Heart left ventricle (tissue), 13 donors: ENCODE measurements around the gene SCN2B.

Experiments
- POLR2A ChIP-seq, 2 donors: fragments of 450-650 bp; IDR thresholded peaks; one replicate each; pipeline ENCODE4 v1.6.1; 2017; ENCODE audit warnings: antibody characterized with exemption in 2 of 2, mild to moderate bottlenecking in 2 of 2, moderate library complexity in 2 of 2
- TF ChIP-seq, protein P1 (sequence below), 12 donors: fragments of 200-600 bp; sonication (generic) in 4 of 12; IDR thresholded peaks; one replicate each; pipeline versions ENCODE4 v1.5.0 to v1.8.0; 2018 to 2022; ENCODE audit warnings: antibody characterized with exemption in 12 of 12, mild to moderate bottlenecking in 5 of 12
- donor health status: ischemic (EF 13 %, LVEDD 7.1; RV severe dilation, severe dysfunction).
- donor health status: DM: no; HTN: yes; CAD: no.
- donor health status: DM: no; HTN: no; CAD: no.
- donor health status: ischemic (EF 25% LVEDD 6.9; RV normal size, moderate dysfunction).
- donor health status: ischemic (EF 25% LVEDD 5.7; RV mildly dilated, moderate dysfunction).
- donor health status: ischemic (EF 35%, LVEDD 5.7; RV mildly dilated, moderate dysfunction).
- donor health status: nonischemic (EF 11% LVEDD 7.7; RV severe dilation, severe dysfunction).
- donor health status: DM: yes; HTN: yes; CAD: no.
- donor health status: PGD.
- donor health status: ischemic (EF 29% LVEDD 5.4; RV normal size, mild dysfunction).
- donor health status: nonischemic (EF 23%, LVEDD 6.1; RV moderate dilation, normal function).

DNA sequence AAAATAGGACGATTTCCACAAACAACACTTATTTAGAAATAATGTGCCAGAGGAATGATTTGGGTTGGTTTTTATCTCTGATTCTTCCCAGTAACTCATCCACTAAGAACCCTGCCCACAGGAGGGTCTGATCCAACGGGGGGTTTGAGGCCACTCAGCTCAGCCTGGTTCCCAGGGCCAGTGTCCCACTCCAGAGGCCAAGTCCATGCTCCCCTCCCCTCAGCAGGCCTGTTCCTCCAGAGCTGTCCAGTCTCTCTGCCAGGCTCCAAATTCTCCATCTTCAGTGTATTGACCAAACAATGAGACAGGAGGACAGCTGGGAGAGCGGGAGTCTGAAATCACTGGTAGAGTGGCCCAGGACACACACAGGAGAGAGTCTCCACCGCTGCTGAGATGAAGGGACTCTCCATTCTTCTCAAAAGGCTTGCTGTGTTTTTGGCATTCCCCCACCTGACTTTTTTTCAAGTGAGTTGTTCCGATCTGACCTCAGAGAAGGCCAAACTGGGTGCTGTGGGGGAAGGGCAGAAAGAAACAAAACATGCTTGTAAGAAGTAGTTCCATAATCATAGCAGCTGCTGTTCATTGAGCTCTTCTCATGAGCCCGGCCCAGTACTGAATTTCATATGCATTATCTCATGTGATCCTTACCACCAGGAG, 17.6 kb upstream of the SCN2B start:
- TF ChIP-seq POLR2A (IDR thresholded peaks at IDR 0.05): no peak
- TF ChIP-seq, protein P1, sequence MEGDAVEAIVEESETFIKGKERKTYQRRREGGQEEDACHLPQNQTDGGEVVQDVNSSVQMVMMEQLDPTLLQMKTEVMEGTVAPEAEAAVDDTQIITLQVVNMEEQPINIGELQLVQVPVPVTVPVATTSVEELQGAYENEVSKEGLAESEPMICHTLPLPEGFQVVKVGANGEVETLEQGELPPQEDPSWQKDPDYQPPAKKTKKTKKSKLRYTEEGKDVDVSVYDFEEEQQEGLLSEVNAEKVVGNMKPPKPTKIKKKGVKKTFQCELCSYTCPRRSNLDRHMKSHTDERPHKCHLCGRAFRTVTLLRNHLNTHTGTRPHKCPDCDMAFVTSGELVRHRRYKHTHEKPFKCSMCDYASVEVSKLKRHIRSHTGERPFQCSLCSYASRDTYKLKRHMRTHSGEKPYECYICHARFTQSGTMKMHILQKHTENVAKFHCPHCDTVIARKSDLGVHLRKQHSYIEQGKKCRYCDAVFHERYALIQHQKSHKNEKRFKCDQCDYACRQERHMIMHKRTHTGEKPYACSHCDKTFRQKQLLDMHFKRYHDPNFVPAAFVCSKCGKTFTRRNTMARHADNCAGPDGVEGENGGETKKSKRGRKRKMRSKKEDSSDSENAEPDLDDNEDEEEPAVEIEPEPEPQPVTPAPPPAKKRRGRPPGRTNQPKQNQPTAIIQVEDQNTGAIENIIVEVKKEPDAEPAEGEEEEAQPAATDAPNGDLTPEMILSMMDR (IDR thresholded peaks at IDR 0.05): no peak
